ENCODE results near the gene GALNT16.

- TF ChIP-seq CTCF (conservative IDR thresholded peaks at IDR 0.05; ENCODE audit: low read length) = no peak
- TF ChIP-seq EZH2phosphoT487 (IDR thresholded peaks at IDR 0.05; ENCODE audit: borderline replicate concordance, low read depth, low read length) = no peak
Observed at GRCh38 chr14:69319911-69320310, 60.0 kb downstream of the GALNT16 start.

Measured in OCI-LY7 (cell line).